Left lung (tissue), 10 donors: ENCODE measurements around the gene DDX24. TPM values are rescaled to one million over a fixed set of nuclear protein-coding genes. Genes with fewer than 3 reads are reported as not detected.

Experiments used
- ATAC-seq: fragments of 200-7000 bp; cut with Tn5 transposase; one replicate; pipeline ENCODE4 v1.9.1; 2020; ENCODE audit warnings: moderate library complexity
- DNase-seq, 4 donors: peaks; one replicate each; pipeline ENCODE4 v3.0.0-alpha.2; 2013 to 2020
- H3K27ac ChIP-seq, 2 donors: fragments of 200-600 bp; sonication (generic) in 1 of 2; one replicate each; pipeline versions ENCODE4 v1.5.0 to v1.8.0; 2020 to 2021
- H3K27me3 ChIP-seq, 2 donors: fragments of 200-600 bp; sonication (generic) in 1 of 2; one replicate each; pipeline versions ENCODE4 v1.5.0 to v1.8.0; 2020 to 2021
- H3K36me3 ChIP-seq, 2 donors: fragments of 200-600 bp; sonication (generic) in 1 of 2; one replicate each; pipeline versions ENCODE4 v1.5.0 to v1.8.0; 2020 to 2021
- H3K4me1 ChIP-seq, 2 donors: fragments of 200-600 bp; one replicate each; pipeline ENCODE4 v1.8.0; 2021
- H3K4me3 ChIP-seq, 2 donors: fragments of 200-600 bp; sonication (generic) in 1 of 2; one replicate each; pipeline versions ENCODE4 v1.5.0 to v1.8.0; 2020 to 2021; ENCODE audit warnings: mild to moderate bottlenecking in 1 of 2
- H3K9me3 ChIP-seq, 2 donors: fragments of 200-600 bp; sonication (generic) in 1 of 2; one replicate each; pipeline versions ENCODE4 v1.5.0 to v1.8.0; 2020 to 2021
- intact Hi-C, 2 donors: fragments of 100-400 bp; cut with DNase I; formaldehyde crosslinking; loops; one replicate each; pipeline versions ENCODE4 v1.11.2 to v1.14.2; 2022
- polyA plus RNA-seq, 6 donors: library from polyadenylated mRNA; unstranded; fragments of 120-200 nt; gene quantifications; one replicate each; pipeline ENCODE4 v1.2.1, GENCODE V29; 2013; ENCODE audit not compliant: insufficient read length in 6 of 6
- total RNA-seq, 2 donors: library from RNA; stranded (reverse); fragmentation: NEBNext Ultra II Directional; extraction: Animal tissue kit (Norgen Biotek cat#: 25700); gene quantifications; one replicate each; pipeline ENCODE4 v1.2.1, GENCODE V29; 2021
- TF ChIP-seq, protein P1 (sequence below), 2 donors: fragments of 200-600 bp; sonication (generic) in 1 of 2; IDR thresholded peaks; one replicate each; pipeline versions ENCODE4 v1.5.0 to v1.8.0; 2021; ENCODE audit warnings: antibody characterized with exemption in 2 of 2
- donor health status: DM: no; HTN: yes; CAD: no.
- donor health status: DM: no; HTN: no; CAD: no.

DDX24 gene
- total and polyA plus RNA-seq, 8 donors = 127 to 148 (median 139) TPM

DNA sequence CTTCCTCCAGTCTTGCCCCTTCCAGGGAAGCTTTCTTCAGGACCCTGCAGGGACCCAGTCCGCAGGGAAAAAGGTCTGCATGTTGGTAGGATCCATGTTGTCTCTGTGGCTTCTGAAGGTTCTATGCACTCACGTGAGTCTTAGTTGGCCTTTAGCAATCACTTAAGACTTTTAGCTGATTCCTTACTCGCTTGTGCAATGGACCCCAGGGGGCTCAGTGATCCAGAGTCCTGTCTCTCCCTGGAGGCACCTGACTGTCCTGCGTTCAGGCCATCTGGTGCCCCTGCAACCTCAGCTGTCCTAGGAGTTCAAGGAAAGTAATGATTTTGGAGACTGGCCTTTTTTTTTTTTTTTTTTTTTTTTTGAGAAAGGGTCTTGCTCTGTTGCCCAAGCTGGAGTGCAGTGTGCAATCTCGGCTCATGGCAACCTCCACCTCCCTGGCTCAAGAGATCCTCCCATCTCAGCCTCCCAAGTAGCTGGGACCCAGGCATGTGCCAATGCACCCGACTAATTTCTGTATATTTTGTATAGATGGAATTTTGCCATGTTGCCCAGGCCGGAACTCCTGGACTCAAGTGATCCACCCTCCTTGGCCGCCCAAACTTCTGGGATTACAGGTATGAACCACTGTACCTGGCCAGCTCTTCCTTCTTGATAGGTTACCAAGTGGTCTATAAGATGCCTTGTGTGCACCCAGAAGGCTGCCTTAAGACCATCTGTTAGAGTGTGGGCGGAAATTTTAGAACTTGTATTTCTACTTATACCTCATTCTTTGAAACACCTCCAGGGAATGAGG, 43.8 kb upstream of the DDX24 start:
- no peak for ATAC-seq
- intact Hi-C loops = no loop called here
- H3K27me3 ChIP-seq = no peaks in the 10 kb centered on the region
- H3K4me3 ChIP-seq = no peak overlapping the region
- DNase-seq = no peak
- peaks cover 0 to 14% of the 10 kb centered on the region in 2 donors for H3K9me3 ChIP-seq
- peaks cover 0 to 5% of the 10 kb centered on the region in 2 donors for H3K4me1 ChIP-seq
- H3K27ac ChIP-seq = no peak overlapping the region
- peaks cover 0 to 6% of the 10 kb centered on the region in 2 donors for H3K36me3 ChIP-seq
- TF ChIP-seq, protein P1, sequence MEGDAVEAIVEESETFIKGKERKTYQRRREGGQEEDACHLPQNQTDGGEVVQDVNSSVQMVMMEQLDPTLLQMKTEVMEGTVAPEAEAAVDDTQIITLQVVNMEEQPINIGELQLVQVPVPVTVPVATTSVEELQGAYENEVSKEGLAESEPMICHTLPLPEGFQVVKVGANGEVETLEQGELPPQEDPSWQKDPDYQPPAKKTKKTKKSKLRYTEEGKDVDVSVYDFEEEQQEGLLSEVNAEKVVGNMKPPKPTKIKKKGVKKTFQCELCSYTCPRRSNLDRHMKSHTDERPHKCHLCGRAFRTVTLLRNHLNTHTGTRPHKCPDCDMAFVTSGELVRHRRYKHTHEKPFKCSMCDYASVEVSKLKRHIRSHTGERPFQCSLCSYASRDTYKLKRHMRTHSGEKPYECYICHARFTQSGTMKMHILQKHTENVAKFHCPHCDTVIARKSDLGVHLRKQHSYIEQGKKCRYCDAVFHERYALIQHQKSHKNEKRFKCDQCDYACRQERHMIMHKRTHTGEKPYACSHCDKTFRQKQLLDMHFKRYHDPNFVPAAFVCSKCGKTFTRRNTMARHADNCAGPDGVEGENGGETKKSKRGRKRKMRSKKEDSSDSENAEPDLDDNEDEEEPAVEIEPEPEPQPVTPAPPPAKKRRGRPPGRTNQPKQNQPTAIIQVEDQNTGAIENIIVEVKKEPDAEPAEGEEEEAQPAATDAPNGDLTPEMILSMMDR (IDR thresholded peaks at IDR 0.05) = no peak

DNA sequence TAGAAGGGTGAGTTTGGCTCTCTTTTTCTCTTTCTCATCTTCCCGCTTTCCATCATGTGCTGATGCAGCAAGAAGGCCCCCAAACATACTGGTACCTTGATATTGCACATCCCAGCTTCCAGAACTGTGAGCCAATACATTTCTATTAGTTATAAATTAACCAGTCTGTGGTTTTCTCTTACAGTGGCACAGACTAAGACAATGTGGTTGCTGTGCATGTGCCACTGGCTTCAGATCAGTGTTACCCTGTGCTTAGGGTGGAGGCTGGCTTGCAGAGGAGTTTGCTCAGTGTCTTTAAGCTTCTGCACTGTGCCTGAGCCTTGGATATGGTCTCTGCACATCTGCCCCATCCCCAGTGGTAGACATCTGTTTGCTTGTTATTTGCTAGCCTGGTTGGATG, 42.9 kb upstream of the DDX24 start:
- intact Hi-C loops = no loop called here
- Histone ChIP-seq H3K36me3 (peaks cover 0 to 6% of the 10 kb centered on the region in 2 donors), H3K4me3 (no peak overlapping the region), H3K4me1 (peaks cover 0 to 4% of the 10 kb centered on the region in 2 donors), H3K9me3 (peaks cover 0 to 23% of the 10 kb centered on the region in 2 donors), H3K27me3 (no peaks in the 10 kb centered on the region), H3K27ac (no peak overlapping the region)
- no peak for ATAC-seq
- no peak for DNase-seq
- TF ChIP-seq, protein P1 (IDR thresholded peaks at IDR 0.05) = no peak

DNA sequence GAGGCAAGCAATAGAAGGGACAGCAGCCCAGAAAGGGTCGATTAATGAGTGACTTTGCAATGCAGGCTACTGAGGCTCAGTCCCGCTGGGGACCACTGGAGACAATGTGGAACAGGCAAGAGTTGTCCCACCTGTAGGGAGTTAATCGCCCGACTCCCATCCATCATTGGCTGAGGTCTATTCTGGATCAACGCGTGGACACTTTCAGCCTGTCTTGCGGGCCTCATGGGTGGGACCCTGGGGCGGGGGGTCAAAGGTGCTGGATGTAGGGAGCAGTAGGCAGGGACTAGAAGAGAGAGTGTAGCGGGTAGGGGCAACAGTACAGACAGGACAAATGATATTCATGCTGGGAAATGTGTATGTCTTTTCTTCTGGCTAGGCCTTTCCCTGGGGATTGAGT, 42.3 kb upstream of the DDX24 start:
- Histone ChIP-seq H3K36me3 (peaks cover 0 to 6% of the 10 kb centered on the region in 2 donors), H3K4me3 (no peak overlapping the region), H3K27ac (no peak overlapping the region), H3K27me3 (no peaks in the 10 kb centered on the region), H3K9me3 (peaks cover 0 to 24% of the 10 kb centered on the region in 2 donors), H3K4me1 (peaks cover 0 to under 1% of the 10 kb centered on the region in 2 donors)
- TF ChIP-seq, protein P1 (IDR thresholded peaks at IDR 0.05) = no peak
- intact Hi-C loops = no loop called here
- no peak for ATAC-seq
- DNase-seq = no peak

DNA sequence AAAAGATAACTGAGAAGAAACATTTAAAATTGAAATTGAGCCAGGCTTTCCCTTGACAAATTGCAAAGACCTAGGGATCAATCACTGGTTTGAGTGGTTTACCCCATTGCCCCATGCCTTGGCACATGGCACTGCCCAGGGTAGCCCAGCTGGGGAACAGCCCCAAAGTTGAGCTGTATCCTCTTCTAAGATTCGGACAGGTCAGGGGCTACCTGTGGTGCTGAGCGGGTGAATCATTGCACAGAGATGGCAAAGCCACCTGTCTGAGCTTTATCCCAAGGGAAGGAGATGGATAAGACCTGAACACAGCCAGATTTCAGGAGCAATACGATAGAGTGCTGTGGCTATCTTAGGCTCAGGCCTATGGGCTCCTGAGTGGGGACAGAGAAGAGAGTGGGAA, 41.4 kb upstream of the DDX24 start:
- Histone ChIP-seq H3K27ac (no peak overlapping the region), H3K4me3 (no peak overlapping the region), H3K27me3 (no peaks in the 10 kb centered on the region), H3K9me3 (peaks cover 0 to 24% of the 10 kb centered on the region in 2 donors), H3K36me3 (peaks cover 0 to 2% of the 10 kb centered on the region in 2 donors), H3K4me1 (no peaks in the 10 kb centered on the region)
- TF ChIP-seq, protein P1 (IDR thresholded peaks at IDR 0.05) = no peak
- intact Hi-C loops = no loop called here
- ATAC-seq (no peak), DNase-seq (no peak)

DNA sequence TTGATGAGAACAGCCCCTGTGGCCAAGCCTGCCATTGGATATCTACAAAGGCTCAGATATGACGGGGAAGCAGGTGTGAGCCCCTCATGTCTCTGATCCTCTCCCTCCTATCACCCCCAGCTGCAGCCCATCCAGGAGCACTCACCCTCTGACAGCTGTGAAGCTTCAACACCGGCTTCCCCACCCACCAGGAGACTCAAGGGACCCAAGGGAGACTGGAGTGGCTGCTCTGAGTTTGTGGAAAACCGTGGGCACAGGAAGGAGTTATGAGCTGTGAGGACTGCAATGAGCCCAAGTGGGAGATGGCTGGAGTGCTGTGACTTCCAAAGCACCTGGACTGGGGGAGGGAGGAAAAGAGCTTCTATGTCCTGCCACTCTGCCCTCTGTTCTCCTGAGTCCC, 40.5 kb upstream of the DDX24 start:
- no peaks in the 10 kb centered on the region for H3K36me3 ChIP-seq
- TF ChIP-seq, protein P1 (IDR thresholded peaks at IDR 0.05) = no peak
- no peak overlapping the region for H3K27ac ChIP-seq
- H3K9me3 ChIP-seq = peaks cover 0 to 24% of the 10 kb centered on the region in 2 donors
- no peak for DNase-seq
- H3K27me3 ChIP-seq = no peaks in the 10 kb centered on the region
- no peaks in the 10 kb centered on the region for H3K4me1 ChIP-seq
- no peak for ATAC-seq
- no peak overlapping the region for H3K4me3 ChIP-seq
- intact Hi-C loops = no loop called here
